Endothelial cell of umbilical vein (primary cell): ENCODE results near the gene SLC45A1.

Experiments used
- CTCF ChIP-seq, 2 donors: IDR thresholded peaks; 1 replicate in 1 of 2; 2 replicates in 1 of 2; pipeline ENCODE4 v1.5.1; 2011; ENCODE audit warnings: low read length in 2 of 2, mild to moderate bottlenecking in 2 of 2, moderate library complexity in 2 of 2, control low read depth in 1 of 2, inconsistent platforms in 1 of 2, low read depth in 1 of 2; ENCODE audit not compliant: insufficient read depth in 1 of 2; ENCODE audit errors: extremely low read depth in 1 of 2
- EZH2 ChIP-seq: IDR thresholded peaks from 2 replicates; pipeline ENCODE4 v1.6.1; 2012; ENCODE audit warnings: borderline replicate concordance, low read depth, mild to moderate bottlenecking, moderate library complexity, low read length, inconsistent platforms; ENCODE audit not compliant: severe bottlenecking
- JUN ChIP-seq: IDR thresholded peaks from 2 replicates; pipeline ENCODE4 v1.6.1; 2011; ENCODE audit warnings: borderline replicate concordance, low read depth; ENCODE audit not compliant: insufficient read length, insufficient read depth
- POLR2A ChIP-seq: IDR thresholded peaks from 2 replicates; pipeline ENCODE4 v1.6.1; 2012; ENCODE audit warnings: low read depth, mild to moderate bottlenecking, control low read depth, low read length

- TF ChIP-seq CTCF (IDR thresholded peaks at IDR 0.05; ENCODE audit: extremely low read depth in 1 of 2, insufficient read depth in 1 of 2, low read depth in 1 of 2, low read length in 2 of 2) (no peak), POLR2A (no peak), JUN (no peak), EZH2 (no peak)
Observed at GRCh38 chr1:8328271-8328670, 10.4 kb downstream of the SLC45A1 start.
